Gastrocnemius medialis (tissue), 4 donors: ENCODE results near the gene RPL29. TPM values are rescaled to one million over a fixed set of nuclear protein-coding genes. Genes with fewer than 3 reads are reported as not detected.
A peak's percentile ranks its signal among the peaks of the same experiment; 100 is the strongest.

ENCODE experiments used
- ATAC-seq, 2 donors: fragments of 150-250 bp; one replicate each; pipeline ENCODE4 v1.9.1; 2016
- DNase-seq, 2 donors: peaks; one replicate each; pipeline ENCODE4 v3.0.0-alpha.2; 2019
- H3K27ac ChIP-seq, 4 donors: fragments of 200-600 bp; sonication (generic); 1 replicate in 1 of 4; 2 replicates in 3 of 4; pipeline ENCODE4 v1.5.1; 2016 to 2018; ENCODE audit warnings: mild to moderate bottlenecking in 2 of 4, moderate library complexity in 1 of 4
- H3K27me3 ChIP-seq, 3 donors: fragments of 200-600 bp; sonication (generic) in 2 of 3; 1 replicate in 1 of 3; 2 replicates in 2 of 3; pipeline versions ENCODE4 v1.5.1 to v1.6.0; 2016 to 2019; ENCODE audit warnings: mild to moderate bottlenecking in 1 of 3, moderate library complexity in 1 of 3
- H3K36me3 ChIP-seq, 2 donors: fragments of 200-600 bp; sonication (generic) in 1 of 2; one replicate each; pipeline ENCODE4 v1.5.1; 2017 to 2018
- H3K4me1 ChIP-seq, 2 donors: fragments of 200-600 bp; sonication (generic) in 1 of 2; one replicate each; pipeline ENCODE4 v1.5.1; 2016 to 2017; ENCODE audit warnings: mild to moderate bottlenecking in 2 of 2
- H3K4me3 ChIP-seq, 4 donors: fragments of 200-600 bp; sonication (generic) in 3 of 4; 1 replicate in 1 of 4; 2 replicates in 3 of 4; pipeline ENCODE4 v1.5.1; 2016 to 2019; ENCODE audit warnings: mild to moderate bottlenecking in 2 of 4
- H3K9me3 ChIP-seq, 3 donors: fragments of 200-600 bp; sonication (generic) in 2 of 3; 1 replicate in 1 of 3; 2 replicates in 2 of 3; pipeline ENCODE4 v1.5.1; 2016 to 2019
- CTCF ChIP-seq, 5 experiments: fragments of 450-650 bp in 3 of 5; fragments of 200-600 bp in 2 of 5; sonication (generic) in 2 of 5; IDR thresholded peaks in 4 of 5; conservative IDR thresholded peaks in 1 of 5; 1 replicate in 4 of 5; 2 replicates in 1 of 5; pipeline ENCODE4 v1.5.1; 2016 to 2019; ENCODE audit warnings: antibody characterized with exemption in 5 of 5, mild to moderate bottlenecking in 3 of 5, moderate library complexity in 3 of 5
- POLR2A ChIP-seq, 2 donors: fragments of 450-650 bp; IDR thresholded peaks; one replicate each; pipeline ENCODE4 v1.6.1; 2017; ENCODE audit warnings: antibody characterized with exemption in 2 of 2, mild to moderate bottlenecking in 2 of 2, moderate library complexity in 2 of 2
- in situ Hi-C, 4 donors: fragments of 200-750 bp; cut with MboI; loops; one replicate each; pipeline versions ENCODE4 v1.15.0 to v1.8.0; 2017; ENCODE audit warnings: low sequenced_read_pairs in 4 of 4
- intact Hi-C: fragments of 100-400 bp; cut with DNase I; formaldehyde crosslinking; loops from one replicate; pipeline ENCODE4 v1.15.1; 2023; ENCODE audit warnings: low total_unique reads
- total RNA-seq, 4 donors: library from RNA; depleted of rRNA; stranded (reverse); fragments of >200 nt; gene quantifications; one replicate each; pipeline versions ENCODE4 v1.1.0 to v1.2.3, GENCODE V29; 2016

Gene RPL29
- total RNA-seq, 4 donors from 2014 or later: 1,885 to 2,483 (median 2,154) TPM

- ATAC-seq: no peak
- in situ Hi-C loops: loop anchor here in 2 of 4 donors (10.0 kb wide), 1 partner anchor 49 kb away; the partner anchor contains the start of gene DUSP7 (in 2 of the 2)
- no peaks in the 10 kb centered on the region for H3K9me3 ChIP-seq
- no peaks in the 10 kb centered on the region for H3K36me3 ChIP-seq
- no peaks in the 10 kb centered on the region for H3K27me3 ChIP-seq
- H3K4me1 ChIP-seq: peaks cover 43 to 45% of the 10 kb centered on the region in 2 donors
- TF ChIP-seq POLR2A (IDR thresholded peaks at IDR 0.05) (no peak), CTCF (IDR thresholded peaks at IDR 0.05 in 4 of 5, conservative IDR thresholded peaks at IDR 0.05 in 1 of 5) (no peak)
- H3K4me3 ChIP-seq: no peak overlapping the region
- intact Hi-C loops: loop anchor here (10.0 kb wide), 1 partner anchor 329 kb away; no protein-coding TSS in a partner anchor
- peak in 1 of 2 donors; percentile 21 for DNase-seq
- H3K27ac ChIP-seq: peak overlapping the region in 3 of 4 donors; percentile 78 to 82 (median 81)
These were observed 10.5 kb upstream of the RPL29 start for GRCh38 chr3:52006017-52006819.

- intact Hi-C loops: loop anchor here (10.0 kb wide), 1 partner anchor 329 kb away; no protein-coding TSS in a partner anchor
These were observed 9.9 kb upstream of the RPL29 start for GRCh38 chr3:52005571-52005986.

GRCh38 chr3:52004906-52005395 is 9.3 kb upstream of the RPL29 start:
- in situ Hi-C loops (loop anchor here (5.0 to 10.0 kb wide), 4 partner anchors 47 to 137 kb away; partner anchors contain the start of gene DUSP7 (in 3 of the 4)), intact Hi-C loops (loop anchor here (10.0 kb wide), 1 partner anchor 330 kb away; no protein-coding TSS in a partner anchor)
- TF ChIP-seq POLR2A (IDR thresholded peaks at IDR 0.05) (no peak), CTCF (IDR thresholded peaks at IDR 0.05 in 4 of 5, conservative IDR thresholded peaks at IDR 0.05 in 1 of 5) (no peak)
- Histone ChIP-seq H3K36me3 (no peaks in the 10 kb centered on the region), H3K4me1 (peaks cover 40 to 45% of the 10 kb centered on the region in 2 donors), H3K4me3 (no peak overlapping the region), H3K27me3 (no peaks in the 10 kb centered on the region), H3K9me3 (no peaks in the 10 kb centered on the region), H3K27ac (peak overlapping the region; percentile 26 to 82 (median 68))
- DNase-seq (no peak), ATAC-seq (peak in 1 of 2 donors; percentile 9)

More at GRCh38 chr3:52005571-52005986, 9.9 kb upstream of the RPL29 start:
- ATAC-seq (no peak), DNase-seq (no peak)
- no peak for TF ChIP-seq POLR2A (IDR thresholded peaks at IDR 0.05)
- H3K27me3 ChIP-seq: no peaks in the 10 kb centered on the region
- H3K9me3 ChIP-seq: no peaks in the 10 kb centered on the region
- H3K27ac ChIP-seq: peak overlapping the region; percentile 26 to 82 (median 68)
- in situ Hi-C loops: loop anchor here in 2 of 4 donors (10.0 kb wide), 1 partner anchor 49 kb away; the partner anchor contains the start of gene DUSP7 (in 2 of the 2)
- H3K36me3 ChIP-seq: no peaks in the 10 kb centered on the region
- no peak overlapping the region for H3K4me3 ChIP-seq
- peaks cover 40 to 45% of the 10 kb centered on the region in 2 donors for H3K4me1 ChIP-seq

- no peak overlapping the region for H3K4me3 ChIP-seq
- DNase-seq (peak in 1 of 2 donors; percentile 58), ATAC-seq (peak in 1 of 2 donors; percentile 36)
- in situ Hi-C loops: loop anchor here (5.0 to 10.0 kb wide), 4 partner anchors 48 to 138 kb away; partner anchors contain the start of gene DUSP7 (in 3 of the 4)
- no peaks in the 10 kb centered on the region for H3K36me3 ChIP-seq
- H3K27me3 ChIP-seq: no peaks in the 10 kb centered on the region
- H3K4me1 ChIP-seq: peaks cover 36 to 45% of the 10 kb centered on the region in 2 donors
- intact Hi-C loops: loop anchor here (10.0 kb wide), 1 partner anchor 331 kb away; no protein-coding TSS in a partner anchor
- no peak for TF ChIP-seq POLR2A (IDR thresholded peaks at IDR 0.05)
- peak; percentile 68 to 84 (median 76) for TF ChIP-seq CTCF (IDR thresholded peaks at IDR 0.05 in 4 of 5, conservative IDR thresholded peaks at IDR 0.05 in 1 of 5)
- H3K9me3 ChIP-seq: no peaks in the 10 kb centered on the region
- peak overlapping the region; percentile 26 to 82 (median 68) for H3K27ac ChIP-seq
These were observed 8.6 kb upstream of the RPL29 start for GRCh38 chr3:52004163-52004787.
